ENCODE data around the gene TLK2.
"Not testable (repeated sequence)": the region's sequence is repeated elsewhere in the genome, so short reads cannot be mapped to it uniquely, and the experiment has no call there.

The TLK2 gene

GRCh38 chr17:62490990-62491389, 12.4 kb downstream of the TLK2 start:
- DNase-seq, result not testable (repeated sequence)

DNA sequence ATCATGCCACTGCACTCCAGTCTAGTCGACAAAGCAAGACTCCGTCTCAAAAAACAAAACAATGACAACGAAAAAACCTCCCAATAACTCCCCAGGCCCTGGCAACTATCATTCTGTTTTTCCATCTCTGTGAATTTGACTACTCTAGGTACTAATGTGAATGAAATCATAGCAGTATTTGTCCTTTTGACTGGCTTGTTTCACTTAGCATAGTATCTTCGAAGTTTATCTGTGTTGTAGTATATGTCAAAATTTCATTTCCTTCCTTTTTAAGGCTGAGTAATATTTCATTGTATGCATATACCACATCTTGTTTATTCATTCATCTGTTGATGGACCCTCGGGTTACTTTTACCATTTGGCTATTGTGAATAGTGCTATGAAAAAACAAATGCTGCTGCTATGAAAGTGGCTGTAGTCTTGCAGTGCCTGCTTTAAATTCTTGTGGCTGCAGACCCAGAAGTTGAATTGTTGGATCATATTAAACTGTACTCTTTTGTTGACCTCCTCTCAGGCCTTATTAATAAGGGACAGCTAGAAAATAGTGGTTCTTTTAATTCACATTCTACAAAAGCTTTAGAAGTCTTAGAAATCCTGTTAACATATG, 14.5 kb downstream of the TLK2 start:
- not testable (repeated sequence) for DNase-seq

DNA sequence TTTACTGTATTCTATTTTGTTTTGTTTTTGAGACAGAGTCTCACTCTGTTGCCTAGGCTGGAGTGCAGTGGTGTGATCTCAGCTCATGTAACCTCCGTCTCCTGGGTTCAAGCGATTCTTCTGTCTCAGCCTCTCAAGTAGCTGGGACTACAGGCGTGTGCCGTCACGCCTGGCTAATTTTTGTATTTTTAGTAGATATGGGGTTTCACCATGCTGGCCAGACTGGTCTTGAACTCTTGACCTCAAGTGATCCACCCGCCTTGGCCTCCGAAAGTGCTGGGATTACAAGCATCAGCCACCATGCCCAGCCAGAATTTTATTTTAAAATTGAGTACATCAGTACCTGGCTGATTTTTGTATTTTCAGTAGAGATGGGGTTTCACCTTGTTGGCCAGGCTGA, 15.4 kb downstream of the TLK2 start:
- not testable (repeated sequence) for DNase-seq

- not testable (repeated sequence) for DNase-seq
These were observed 17.7 kb downstream of the TLK2 start for GRCh38 chr17:62496344-62496743.

DNA sequence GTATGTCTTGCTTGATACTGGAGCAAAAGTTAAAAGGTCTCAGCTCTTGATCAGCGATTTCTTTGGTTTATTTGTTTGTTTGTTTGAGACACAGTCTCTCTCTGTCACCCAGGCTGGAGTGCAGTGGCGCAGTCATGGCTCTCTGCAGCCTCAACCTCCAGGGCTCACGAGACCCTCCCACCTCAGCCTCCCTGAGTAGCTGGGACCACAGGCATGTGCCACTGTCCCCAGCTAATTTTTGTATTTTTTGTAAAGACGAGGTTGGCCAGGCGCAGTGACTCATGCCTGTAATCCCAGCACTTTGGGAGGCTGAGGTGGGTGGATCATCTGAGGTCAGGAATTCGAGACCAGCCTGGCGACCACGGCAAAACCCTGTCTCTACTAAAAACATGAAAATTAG, 20.2 kb downstream of the TLK2 start:
- DNase-seq, result not testable (repeated sequence)

- DNase-seq, result not testable (repeated sequence)
These were observed 21.8 kb downstream of the TLK2 start for GRCh38 chr17:62500463-62500862.

DNA sequence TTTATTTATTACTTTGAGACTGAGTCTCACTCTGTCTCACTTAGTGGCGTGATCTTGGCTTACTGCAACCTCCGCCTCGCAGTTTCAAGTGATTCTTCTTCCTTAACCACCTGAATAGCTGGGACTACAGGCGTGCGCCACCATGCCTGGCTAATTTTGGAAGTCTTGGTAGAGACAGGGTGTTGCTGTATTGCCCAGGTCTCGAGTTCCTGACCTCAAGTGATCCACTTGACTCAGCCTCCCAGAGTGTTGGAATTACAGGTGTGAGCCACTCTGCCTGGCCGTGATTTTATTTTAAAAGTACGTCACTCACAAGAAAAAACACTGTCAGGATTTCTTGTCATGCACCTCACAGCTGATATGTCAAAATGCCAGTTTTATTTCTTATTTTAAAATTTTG, 26.2 kb downstream of the TLK2 start:
- not testable (repeated sequence) for DNase-seq

GRCh38 chr17:62507191-62507836, 28.7 kb downstream of the TLK2 start:
- not testable (repeated sequence) for DNase-seq

GRCh38 chr17:62510247-62510819, 31.7 kb downstream of the TLK2 start:
- peak in 1 of 5 experiments; percentile 48 for DNase-seq

DNA sequence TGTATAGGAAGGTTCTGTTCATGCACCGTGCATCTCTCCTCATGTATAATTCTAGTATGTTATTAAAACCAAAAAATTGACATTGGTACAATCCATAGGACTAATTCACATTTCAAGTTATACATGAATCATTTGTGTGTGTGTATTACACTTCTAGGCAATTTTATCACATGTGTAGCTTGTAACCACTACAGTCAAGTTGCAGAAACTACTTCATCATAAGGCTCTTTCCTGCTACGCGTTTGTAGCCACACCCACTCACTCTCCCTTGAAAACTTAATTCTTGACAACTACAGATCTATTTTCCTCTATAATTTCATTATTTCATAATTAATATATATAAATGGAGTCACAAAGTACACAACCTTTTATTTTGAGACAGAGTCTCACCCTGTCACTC, 32.4 kb downstream of the TLK2 start:
- DNase-seq, result peak in 1 of 5 experiments; percentile 37

DNA sequence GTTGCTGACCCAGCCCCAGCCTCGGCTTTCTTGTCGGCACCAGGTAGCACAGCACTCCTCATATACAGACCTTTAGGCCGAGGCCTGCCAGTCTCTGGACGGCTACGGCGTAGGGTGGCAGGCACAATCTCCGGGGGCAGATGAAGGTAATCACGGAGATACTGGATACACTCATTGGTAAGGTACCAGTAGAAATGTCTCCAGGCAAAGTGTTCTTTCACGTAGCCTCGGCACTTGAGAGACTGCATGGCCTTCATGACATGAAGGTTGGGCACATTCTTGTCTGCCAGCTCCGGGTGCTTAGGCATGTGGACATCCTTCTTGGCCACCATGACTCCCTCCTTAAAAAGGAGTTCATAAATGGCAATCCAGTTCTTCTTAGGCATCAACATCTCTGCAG, 37.8 kb downstream of the TLK2 start:
- not testable (repeated sequence) for DNase-seq

GRCh38 chr17:62521295-62521694, 42.7 kb downstream of the TLK2 start:
- not testable (repeated sequence) for DNase-seq

GRCh38 chr17:62524077-62524476, 45.5 kb downstream of the TLK2 start:
- DNase-seq, result not testable (repeated sequence)

DNA sequence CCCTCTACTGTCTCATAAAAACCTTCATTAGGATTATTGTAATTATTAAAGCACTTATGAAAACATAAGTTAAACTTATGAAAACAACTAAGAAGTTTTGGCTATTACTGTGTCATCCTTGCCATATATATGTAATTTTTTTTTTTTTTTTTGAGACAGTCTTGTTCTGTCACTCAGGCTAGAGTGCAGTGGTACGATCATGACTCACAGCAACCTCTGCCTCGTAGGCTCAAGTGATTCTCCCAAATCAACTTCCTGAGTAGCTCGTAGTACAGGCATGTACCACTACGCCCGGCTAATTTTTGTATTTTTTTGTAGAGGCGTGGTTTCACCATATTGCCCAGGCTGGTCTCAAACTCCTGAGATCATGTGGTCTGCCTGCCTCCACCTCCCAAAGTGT, 46.7 kb downstream of the TLK2 start:
- DNase-seq, result not testable (repeated sequence)

DNA sequence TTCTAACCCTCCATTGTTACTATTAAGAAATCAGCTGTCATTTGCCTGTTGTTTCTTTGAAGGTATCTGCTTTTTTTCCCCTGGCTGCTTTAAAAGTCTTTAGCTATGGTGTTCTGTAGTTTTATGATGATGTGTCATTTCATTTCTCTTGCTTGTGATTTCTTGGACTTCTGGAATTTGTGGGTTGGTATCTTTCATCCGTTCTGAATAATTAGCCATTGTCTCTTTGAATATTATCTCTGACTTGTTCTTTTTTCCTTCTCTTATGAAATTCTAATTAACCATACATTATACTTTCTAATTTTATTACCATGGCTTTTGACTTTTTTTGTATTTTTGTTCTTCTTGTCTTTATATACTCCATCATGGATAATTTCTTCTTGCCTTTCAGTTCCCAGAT, 52.3 kb downstream of the TLK2 start:
- not testable (repeated sequence) for DNase-seq

DNA sequence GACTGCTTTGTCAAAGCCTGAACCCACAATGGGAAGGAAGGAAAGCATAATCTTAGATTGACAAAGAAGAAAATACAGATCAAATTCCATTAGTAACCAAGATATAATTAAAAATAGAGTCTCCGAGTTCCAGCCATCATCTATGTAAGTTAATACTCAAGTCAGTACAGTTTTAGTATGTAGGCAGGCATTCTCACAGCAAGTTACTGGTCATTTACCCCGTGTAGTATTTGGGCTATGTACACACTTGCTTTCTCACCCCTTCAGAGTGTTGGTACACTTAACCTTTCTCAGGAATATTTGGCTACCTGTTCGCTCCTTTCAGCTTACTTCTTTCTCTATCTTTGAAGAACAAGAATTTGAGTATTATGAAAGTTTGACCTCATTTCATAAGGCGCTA, 57.9 kb downstream of the TLK2 start:
- DNase-seq, result not testable (repeated sequence)

GRCh38 chr17:62541073-62541472, 62.4 kb downstream of the TLK2 start:
- DNase-seq, result not testable (repeated sequence)

GRCh38 chr17:62543278-62543775, 64.7 kb downstream of the TLK2 start:
- DNase-seq, result not testable (repeated sequence)

- DNase-seq, result not testable (repeated sequence)
These were observed 67.4 kb downstream of the TLK2 start for GRCh38 chr17:62546066-62546465.

DNA sequence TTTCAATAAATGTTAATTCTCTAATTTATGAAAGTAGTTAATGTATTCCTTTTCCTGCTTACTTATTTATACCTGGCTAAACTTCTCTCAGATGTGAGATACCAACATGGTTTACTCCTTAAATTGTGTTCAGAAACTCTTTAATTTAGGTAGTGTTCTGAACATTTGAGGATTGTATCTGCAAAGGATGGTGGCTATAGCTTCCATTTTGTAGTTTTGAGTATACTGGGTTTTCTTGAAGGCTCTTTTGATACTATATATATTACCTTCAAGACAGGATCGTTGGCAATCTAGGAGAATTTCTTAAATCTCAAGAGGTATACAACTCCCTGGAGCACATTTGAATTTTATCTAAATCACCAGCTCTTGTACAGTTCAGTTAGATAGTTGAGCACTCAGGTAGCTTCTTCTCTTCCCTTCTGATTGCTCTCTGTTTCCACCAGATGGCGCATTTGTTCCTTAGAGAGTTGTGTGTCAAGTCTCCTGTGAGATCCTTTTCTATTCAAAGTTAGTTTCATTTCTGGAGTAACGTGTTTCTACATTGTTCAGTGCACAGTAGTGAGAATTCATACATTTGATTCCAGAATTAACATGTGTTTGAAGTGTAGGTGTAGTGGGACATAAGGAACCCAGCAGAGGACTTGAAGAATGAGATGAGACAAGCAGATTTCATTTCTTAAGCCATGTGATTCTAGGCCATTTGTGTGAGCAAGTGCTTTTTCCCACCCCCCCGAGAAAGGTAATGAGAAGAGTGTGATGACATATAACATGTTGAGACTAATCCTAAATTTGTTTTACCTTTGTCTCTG, 74.4 kb downstream of the TLK2 start:
- peak in 3 of 5 experiments; percentile 4 to 38 (median 33) for DNase-seq

DNA sequence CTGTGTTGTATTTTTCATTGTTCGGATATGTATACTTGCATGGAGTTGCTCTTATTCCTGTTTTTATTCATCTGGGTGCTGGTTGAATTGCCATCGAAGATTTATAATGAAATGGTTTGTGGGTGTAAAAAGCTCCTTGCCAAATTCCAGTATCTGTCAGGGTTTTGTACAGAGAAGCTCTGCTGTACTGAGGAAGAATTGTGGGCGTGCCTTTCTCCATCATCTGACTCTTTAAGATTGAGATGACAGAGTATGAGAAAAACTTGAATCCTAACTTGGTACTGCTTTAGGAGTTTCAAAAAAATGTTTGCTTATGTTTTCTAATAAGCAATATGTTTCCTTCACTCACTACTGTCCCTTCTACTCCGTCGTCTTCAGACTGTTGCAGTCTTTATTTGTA, 78.9 kb downstream of the TLK2 start:
- not testable (repeated sequence) for DNase-seq

DNA sequence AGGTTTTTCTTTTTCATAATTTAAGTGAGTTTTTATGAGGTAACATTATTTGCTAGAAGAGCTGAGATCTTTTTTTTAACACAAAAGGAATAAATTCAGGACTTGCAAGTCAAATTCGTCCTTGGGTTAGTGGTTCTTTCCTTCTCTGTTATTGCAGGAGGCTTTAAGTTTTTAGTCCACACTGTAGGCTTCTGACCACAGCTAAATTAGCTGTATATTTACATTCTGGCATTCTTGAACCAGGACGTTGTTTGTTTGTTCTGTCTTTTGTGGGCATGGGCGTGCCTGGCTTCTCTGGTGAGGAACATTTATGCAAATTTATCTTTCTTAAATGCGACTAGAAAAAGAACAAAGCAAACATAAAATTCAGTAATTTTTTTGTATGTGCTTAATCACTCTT, 80.3 kb downstream of the TLK2 start:
- not testable (repeated sequence) for DNase-seq

- not testable (repeated sequence) for DNase-seq
These were observed 82.3 kb downstream of the TLK2 start for GRCh38 chr17:62560971-62561370.
